Activated naive CD8-positive, alpha-beta T cell (primary cell): ENCODE data around the gene OGFOD3.

Experiments used
- H3K27ac Mint-ChIP-seq: one replicate; pipeline ENCODE4 v1.8.0; 2021; ENCODE audit warnings: mixed read lengths
- H3K27me3 Mint-ChIP-seq: one replicate; pipeline ENCODE4 v1.8.0; 2021; ENCODE audit warnings: mixed read lengths
- H3K36me3 Mint-ChIP-seq: one replicate; pipeline ENCODE4 v1.8.0; 2021; ENCODE audit warnings: mixed read lengths
- H3K4me1 Mint-ChIP-seq: one replicate; pipeline ENCODE4 v1.8.0; 2021; ENCODE audit warnings: low read depth, mixed read lengths
- H3K4me3 Mint-ChIP-seq: one replicate; pipeline ENCODE4 v1.8.0; 2021; ENCODE audit warnings: mild to moderate bottlenecking, mixed read lengths
- H3K9me3 Mint-ChIP-seq: one replicate; pipeline ENCODE4 v1.8.0; 2021; ENCODE audit warnings: low read depth, mixed read lengths

The OGFOD3 gene

GRCh38 chr17:82392209-82392920 lies 26.0 kb downstream of the OGFOD3 start:
- H3K4me3 Mint-ChIP-seq: no peak overlapping the region

GRCh38 chr17:82391496-82392066 lies 26.8 kb downstream of the OGFOD3 start:
- no peaks in the 10 kb centered on the region for H3K27me3 Mint-ChIP-seq
- H3K27ac Mint-ChIP-seq: no peak overlapping the region
- H3K4me1 Mint-ChIP-seq: peaks cover 2% of the 10 kb centered on the region
- no peak overlapping the region for H3K4me3 Mint-ChIP-seq
- H3K36me3 Mint-ChIP-seq: peaks cover 2% of the 10 kb centered on the region
- H3K9me3 Mint-ChIP-seq: no peaks in the 10 kb centered on the region

More at GRCh38 chr17:82392209-82392920, 26.0 kb downstream of the OGFOD3 start:
- Mint-ChIP-seq H3K27ac (no peak overlapping the region), H3K4me1 (peaks cover 2% of the 10 kb centered on the region), H3K9me3 (no peaks in the 10 kb centered on the region), H3K36me3 (peaks cover 2% of the 10 kb centered on the region), H3K27me3 (no peaks in the 10 kb centered on the region)

- peaks cover 2% of the 10 kb centered on the region for H3K4me1 Mint-ChIP-seq
- H3K9me3 Mint-ChIP-seq: no peaks in the 10 kb centered on the region
- H3K27ac Mint-ChIP-seq: no peak overlapping the region
- H3K4me3 Mint-ChIP-seq: no peak overlapping the region
- H3K36me3 Mint-ChIP-seq: peaks cover 2% of the 10 kb centered on the region
- no peaks in the 10 kb centered on the region for H3K27me3 Mint-ChIP-seq
Observed at GRCh38 chr17:82390860-82391435, 27.4 kb downstream of the OGFOD3 start.

- H3K27ac Mint-ChIP-seq: no peak overlapping the region
- H3K36me3 Mint-ChIP-seq: peaks cover 2% of the 10 kb centered on the region
- no peaks in the 10 kb centered on the region for H3K9me3 Mint-ChIP-seq
- H3K4me3 Mint-ChIP-seq: no peak overlapping the region
- peaks cover 2% of the 10 kb centered on the region for H3K4me1 Mint-ChIP-seq
- H3K27me3 Mint-ChIP-seq: no peaks in the 10 kb centered on the region
Observed at GRCh38 chr17:82390015-82390859, 28.1 kb downstream of the OGFOD3 start.

GRCh38 chr17:82389379-82389778 lies 29.0 kb downstream of the OGFOD3 start:
- no peak overlapping the region for H3K4me3 Mint-ChIP-seq
- peaks cover 2% of the 10 kb centered on the region for H3K4me1 Mint-ChIP-seq
- peaks cover 2% of the 10 kb centered on the region for H3K36me3 Mint-ChIP-seq
- no peak overlapping the region for H3K27ac Mint-ChIP-seq
- no peaks in the 10 kb centered on the region for H3K9me3 Mint-ChIP-seq
- no peaks in the 10 kb centered on the region for H3K27me3 Mint-ChIP-seq

GRCh38 chr17:82388922-82389283 lies 29.5 kb downstream of the OGFOD3 start:
- Mint-ChIP-seq H3K9me3 (no peaks in the 10 kb centered on the region), H3K36me3 (peaks cover 2% of the 10 kb centered on the region), H3K4me3 (no peak overlapping the region), H3K27ac (no peak overlapping the region), H3K27me3 (no peaks in the 10 kb centered on the region), H3K4me1 (peaks cover 2% of the 10 kb centered on the region)

GRCh38 chr17:82388223-82388921 lies 30.0 kb downstream of the OGFOD3 start:
- Mint-ChIP-seq H3K4me3 (no peak overlapping the region), H3K27ac (no peak overlapping the region), H3K4me1 (peaks cover 2% of the 10 kb centered on the region), H3K27me3 (no peaks in the 10 kb centered on the region), H3K9me3 (no peaks in the 10 kb centered on the region), H3K36me3 (peaks cover 2% of the 10 kb centered on the region)

GRCh38 chr17:82387705-82388106 lies 30.7 kb downstream of the OGFOD3 start:
- H3K36me3 Mint-ChIP-seq: peaks cover under 1% of the 10 kb centered on the region
- peaks cover 2% of the 10 kb centered on the region for H3K4me1 Mint-ChIP-seq
- H3K27me3 Mint-ChIP-seq: no peaks in the 10 kb centered on the region
- H3K27ac Mint-ChIP-seq: no peak overlapping the region
- H3K9me3 Mint-ChIP-seq: no peaks in the 10 kb centered on the region
- no peak overlapping the region for H3K4me3 Mint-ChIP-seq

- Mint-ChIP-seq H3K36me3 (no peaks in the 10 kb centered on the region), H3K27me3 (no peaks in the 10 kb centered on the region), H3K4me1 (peaks cover 2% of the 10 kb centered on the region), H3K27ac (no peak overlapping the region), H3K4me3 (no peak overlapping the region), H3K9me3 (no peaks in the 10 kb centered on the region)
Observed at GRCh38 chr17:82386881-82387704, 31.3 kb downstream of the OGFOD3 start.

GRCh38 chr17:82386255-82386831 lies 32.0 kb downstream of the OGFOD3 start:
- no peaks in the 10 kb centered on the region for H3K36me3 Mint-ChIP-seq
- peaks cover 3% of the 10 kb centered on the region for H3K4me1 Mint-ChIP-seq
- no peak overlapping the region for H3K4me3 Mint-ChIP-seq
- peaks cover 4% of the 10 kb centered on the region for H3K27me3 Mint-ChIP-seq
- no peak overlapping the region for H3K27ac Mint-ChIP-seq
- H3K9me3 Mint-ChIP-seq: no peaks in the 10 kb centered on the region

GRCh38 chr17:82385559-82386254 lies 32.7 kb downstream of the OGFOD3 start:
- Mint-ChIP-seq H3K27ac (no peak overlapping the region), H3K27me3 (peaks cover 7% of the 10 kb centered on the region), H3K36me3 (no peaks in the 10 kb centered on the region), H3K4me3 (no peak overlapping the region), H3K9me3 (no peaks in the 10 kb centered on the region), H3K4me1 (peaks cover 5% of the 10 kb centered on the region)

GRCh38 chr17:82384730-82385481 lies 33.5 kb downstream of the OGFOD3 start:
- no peak overlapping the region for H3K27ac Mint-ChIP-seq
- no peak overlapping the region for H3K4me3 Mint-ChIP-seq
- peaks cover 8% of the 10 kb centered on the region for H3K4me1 Mint-ChIP-seq
- peaks cover 10% of the 10 kb centered on the region for H3K27me3 Mint-ChIP-seq
- no peaks in the 10 kb centered on the region for H3K9me3 Mint-ChIP-seq
- no peaks in the 10 kb centered on the region for H3K36me3 Mint-ChIP-seq
